ENCODE results near the gene KCNMA1. TPM values are rescaled to one million over a fixed set of nuclear protein-coding genes. Genes with fewer than 3 reads are reported as not detected.
A peak's percentile ranks its signal among the peaks of the same experiment; 100 is the strongest.

The KCNMA1 gene
- total and polyA plus RNA-seq, 8 donors: 0.92 to 155 (median 54.3) TPM

GRCh38 chr10:76905251-76905650 lies 732.4 kb downstream of the KCNMA1 start:
- no peak overlapping the region for H3K4me3 ChIP-seq
- intact Hi-C loops (cut with DNase I; ENCODE audit: low total_unique reads): no loop called here
- no peaks in the 10 kb centered on the region for H3K27me3 ChIP-seq
- TF ChIP-seq CTCF (IDR thresholded peaks at IDR 0.05) (no peak), EP300 (IDR thresholded peaks at IDR 0.05) (no peak), POLR2A (IDR thresholded peaks at IDR 0.05) (no peak), POLR2AphosphoS5 (IDR thresholded peaks at IDR 0.05) (no peak)
- H3K36me3 ChIP-seq: peaks cover 0 to 10% (median 0%) of the 10 kb centered on the region in 4 donors
- H3K9me3 ChIP-seq: no peaks in the 10 kb centered on the region
- no peak for DNase-seq
- H3K27ac ChIP-seq: no peak overlapping the region
- no peaks in the 10 kb centered on the region for H3K4me1 ChIP-seq
- WGBS, 5 donors: 78 to 94% (median 87%) methylated on average over 5 of the region's 5 CpGs

- intact Hi-C loops (cut with DNase I; ENCODE audit: low total_unique reads): no loop called here
- H3K4me1 ChIP-seq: no peaks in the 10 kb centered on the region
- 65 to 67% (median 65%) methylated on average over 7 of the region's 7 CpGs for WGBS, 5 donors
Observed at GRCh38 chr10:76903387-76903945, 734.1 kb downstream of the KCNMA1 start.

DNA sequence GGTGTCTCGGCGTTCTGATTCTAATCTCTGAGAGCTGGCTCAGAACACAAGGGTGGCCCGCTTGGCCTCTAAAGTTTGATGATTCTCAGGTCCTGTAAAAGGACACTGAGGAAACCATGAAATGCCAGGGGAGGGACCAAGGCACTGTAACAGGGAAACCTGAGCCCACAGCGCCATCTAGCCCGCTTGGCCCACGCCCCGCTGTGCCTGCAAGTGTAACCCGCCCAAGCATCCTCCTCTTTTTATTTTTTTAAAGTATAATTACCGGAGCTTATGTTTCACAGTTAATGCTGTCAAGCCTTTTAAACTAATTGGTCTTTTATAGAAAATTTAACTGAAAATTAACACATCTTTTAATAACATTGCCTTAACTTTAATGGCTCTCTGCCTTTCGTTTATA lies 734.7 kb downstream of the KCNMA1 start:
- H3K27me3 ChIP-seq: no peaks in the 10 kb centered on the region
- no peaks in the 10 kb centered on the region for H3K4me1 ChIP-seq
- 52 to 65% (median 61%) methylated on average over 10 of the region's 10 CpGs for WGBS, 5 donors
- TF ChIP-seq POLR2A (IDR thresholded peaks at IDR 0.05): no peak
- no peak for TF ChIP-seq POLR2AphosphoS5 (IDR thresholded peaks at IDR 0.05)
- peak in 2 of 7 experiments; percentile 11 to 14 for TF ChIP-seq CTCF (IDR thresholded peaks at IDR 0.05)
- TF ChIP-seq EP300 (IDR thresholded peaks at IDR 0.05): no peak
- no peaks in the 10 kb centered on the region for H3K9me3 ChIP-seq
- intact Hi-C loops (cut with DNase I; ENCODE audit: low total_unique reads): no loop called here
- peak in 1 of 2 donors; percentile 72 for DNase-seq
- H3K36me3 ChIP-seq: no peaks in the 10 kb centered on the region
- H3K4me3 ChIP-seq: no peak overlapping the region
- H3K27ac ChIP-seq: no peak overlapping the region

More at GRCh38 chr10:76903387-76903945, 734.1 kb downstream of the KCNMA1 start:
- no peak for DNase-seq
- Histone ChIP-seq H3K27me3 (no peaks in the 10 kb centered on the region), H3K9me3 (no peaks in the 10 kb centered on the region), H3K36me3 (no peaks in the 10 kb centered on the region), H3K4me3 (no peak overlapping the region), H3K27ac (no peak overlapping the region)
- no peak for TF ChIP-seq POLR2AphosphoS5 (IDR thresholded peaks at IDR 0.05)
- TF ChIP-seq EP300 (IDR thresholded peaks at IDR 0.05): no peak
- TF ChIP-seq POLR2A (IDR thresholded peaks at IDR 0.05): no peak
- TF ChIP-seq CTCF (IDR thresholded peaks at IDR 0.05): no peak

- Histone ChIP-seq H3K4me3 (no peak overlapping the region), H3K27me3 (no peaks in the 10 kb centered on the region), H3K27ac (no peak overlapping the region), H3K36me3 (no peaks in the 10 kb centered on the region), H3K9me3 (no peaks in the 10 kb centered on the region), H3K4me1 (no peaks in the 10 kb centered on the region)
- TF ChIP-seq CTCF (IDR thresholded peaks at IDR 0.05) (no peak), POLR2A (IDR thresholded peaks at IDR 0.05) (no peak)
- no peak for DNase-seq
- whole genome bisulfite sequencing, 5 donors: 86 to 96% (median 89%) methylated on average over 3 of the region's 3 CpGs
- intact Hi-C loops (cut with DNase I; ENCODE audit: low total_unique reads): no loop called here
Observed at GRCh38 chr10:76901701-76902100, 735.9 kb downstream of the KCNMA1 start.
